ENCODE data around the gene ALK.

The ALK gene

GRCh38 chr2:29900971-29901633, 20.3 kb downstream of the ALK start:
- no peak for DNase-seq

GRCh38 chr2:29898999-29899398, 22.4 kb downstream of the ALK start:
- DNase-seq, result no peak

- no peak for DNase-seq
Observed at GRCh38 chr2:29894822-29895614, 26.4 kb downstream of the ALK start.

- no peak for DNase-seq
Observed at GRCh38 chr2:29892585-29893259, 28.7 kb downstream of the ALK start.

- DNase-seq, result no peak
Observed at GRCh38 chr2:29881089-29881730, 40.2 kb downstream of the ALK start.

- no peak for DNase-seq
Observed at GRCh38 chr2:29880084-29880483, 41.3 kb downstream of the ALK start.

GRCh38 chr2:29879456-29879855, 41.9 kb downstream of the ALK start:
- DNase-seq, result no peak

- DNase-seq, result no peak
Observed at GRCh38 chr2:29878898-29879297, 42.5 kb downstream of the ALK start.

GRCh38 chr2:29876374-29876773, 45.0 kb downstream of the ALK start:
- no peak for DNase-seq

GRCh38 chr2:29874745-29875144, 46.6 kb downstream of the ALK start:
- no peak for DNase-seq

- DNase-seq, result no peak
Observed at GRCh38 chr2:29872870-29873269, 48.5 kb downstream of the ALK start.

- DNase-seq, result peak; percentile 4
Observed at GRCh38 chr2:29871541-29871940, 49.8 kb downstream of the ALK start.

GRCh38 chr2:29865512-29865911, 55.9 kb downstream of the ALK start:
- DNase-seq, result no peak

- DNase-seq, result no peak
Observed at GRCh38 chr2:29864988-29865387, 56.4 kb downstream of the ALK start.

GRCh38 chr2:29855924-29856639, 65.3 kb downstream of the ALK start:
- DNase-seq, result no peak

- no peak for DNase-seq
Observed at GRCh38 chr2:29850794-29851193, 70.6 kb downstream of the ALK start.

GRCh38 chr2:29848566-29849310, 72.6 kb downstream of the ALK start:
- no peak for DNase-seq

- DNase-seq, result no peak
Observed at GRCh38 chr2:29847886-29848285, 73.5 kb downstream of the ALK start.

GRCh38 chr2:29844713-29845326, 76.6 kb downstream of the ALK start:
- DNase-seq, result no peak

GRCh38 chr2:29841386-29842004, 79.9 kb downstream of the ALK start:
- DNase-seq, result peak; percentile 8

- no peak for DNase-seq
Observed at GRCh38 chr2:29839306-29839705, 82.1 kb downstream of the ALK start.

Measured in inflammatory macrophage treated with lipopolysaccharide for 4 hours (primary cell).